Stimulated activated CD4-positive, alpha-beta T cell treated with anti-CD3 and anti-CD28 coated beads, TNF-alpha, amount 100 ng/mL, for 4 hours (primary cell): ENCODE measurements around the gene CT45A10.
"Not testable (repeated sequence)": the region's sequence is repeated elsewhere in the genome, so short reads cannot be mapped to it uniquely, and the experiment has no call there.

Experiments
- DNase-seq, 3 experiments: peaks; one replicate each; pipeline ENCODE4 v3.0.0-alpha.2; 2020; ENCODE audit warnings: low read depth in 3 of 3

Gene CT45A10, protein sequence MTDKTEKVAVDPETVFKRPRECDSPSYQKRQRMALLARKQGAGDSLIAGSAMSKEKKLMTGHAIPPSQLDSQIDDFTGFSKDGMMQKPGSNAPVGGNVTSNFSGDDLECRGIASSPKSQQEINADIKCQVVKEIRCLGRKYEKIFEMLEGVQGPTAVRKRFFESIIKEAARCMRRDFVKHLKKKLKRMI

DNA sequence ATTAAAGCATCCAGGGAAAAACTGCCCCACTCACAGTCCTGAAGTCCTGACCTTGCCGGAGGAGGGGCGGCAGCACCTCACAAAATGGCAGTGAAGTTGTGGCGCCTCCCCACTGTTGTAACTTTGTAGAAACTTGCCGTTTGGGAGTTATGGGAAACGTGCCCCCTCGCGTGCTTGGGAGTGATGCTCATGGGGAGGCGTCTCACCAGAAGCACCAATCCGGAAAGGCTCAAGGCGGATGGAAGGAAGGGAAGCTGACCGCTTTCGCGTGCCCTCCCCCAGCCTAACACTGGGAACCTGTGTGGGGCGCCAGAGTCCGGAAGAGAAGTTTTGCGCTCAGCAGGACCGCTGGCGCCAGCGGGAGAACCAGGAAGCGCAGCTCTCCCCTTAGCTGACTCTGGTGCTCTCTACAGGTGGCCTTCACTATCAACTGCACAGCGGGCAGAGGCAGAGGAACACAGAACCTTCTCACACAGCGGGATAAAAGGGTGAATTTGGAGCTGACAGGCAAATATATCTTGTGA, at the start of gene CT45A10, which contains the start of gene SAGE1:
TSS of gene CT45A10 (minus strand) at position 151 of the 524 bp plus-strand sequence. CDS start 8,100 bp downstream, outside the sequence.
TSS of gene SAGE1 (plus strand) at position 423 of the 524 bp plus-strand sequence. CDS start 2,527 bp downstream, outside the sequence.
- no peak for DNase-seq

DNA sequence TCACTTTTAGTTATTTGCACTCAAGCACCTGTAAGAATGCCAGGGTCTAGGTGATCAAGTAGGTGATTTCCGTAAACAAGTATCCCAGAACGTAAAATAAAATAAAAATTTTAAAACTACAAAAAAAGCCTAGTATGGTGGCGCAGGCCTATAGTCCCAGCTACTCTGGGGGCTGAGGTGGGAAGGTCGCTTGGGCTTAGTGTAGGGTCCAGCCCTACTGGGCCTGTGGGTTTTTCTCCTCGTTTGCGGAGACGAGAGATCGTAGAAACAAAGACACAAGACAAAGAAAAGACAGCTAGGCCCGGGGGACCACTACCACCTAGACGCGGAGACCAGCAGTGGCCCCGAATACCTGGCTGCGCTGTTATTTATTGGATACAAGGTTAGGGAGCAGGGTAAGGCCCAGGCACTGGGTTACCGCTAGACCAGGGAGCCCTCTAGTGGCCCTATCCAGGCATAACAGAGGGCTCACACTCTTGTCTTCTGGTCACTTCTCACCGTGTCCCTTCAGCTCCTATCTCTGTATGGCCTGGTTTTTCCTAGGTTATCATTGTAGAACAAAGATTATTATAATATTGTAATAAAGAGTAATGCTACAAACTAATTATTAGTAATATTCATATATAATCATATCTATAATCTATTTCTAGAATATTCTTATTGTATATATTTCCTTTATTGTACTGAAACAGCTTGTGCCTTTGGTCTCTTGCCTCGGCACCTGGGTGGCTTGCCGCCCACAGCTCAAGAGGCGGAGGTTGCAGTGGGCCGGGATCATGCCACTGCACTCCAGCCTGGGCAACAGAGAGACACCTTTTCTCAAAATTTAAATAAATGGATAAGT, 38.6 kb upstream of the CT45A10 start:
- DNase-seq, result peak; percentile 2 to 5 (median 2)

DNA sequence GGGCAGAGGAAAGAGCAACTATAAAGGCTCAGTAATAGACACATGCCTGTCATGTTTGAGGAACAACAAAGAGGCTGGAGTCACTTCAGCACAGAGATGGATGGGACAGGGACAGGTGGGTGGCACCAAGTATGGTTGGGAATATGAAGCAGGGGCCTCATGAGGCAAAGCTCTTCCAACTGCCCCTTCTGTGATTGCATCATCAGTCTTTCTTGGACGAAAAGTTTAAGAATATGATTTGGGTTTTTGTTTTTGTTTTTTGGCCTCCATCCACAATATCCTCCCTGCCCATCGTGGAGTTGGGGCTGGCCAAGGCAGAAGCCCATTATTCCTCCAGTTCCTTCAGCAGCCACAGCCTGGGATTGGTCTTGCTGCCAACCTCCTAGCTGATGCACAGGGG, 34.7 kb upstream of the CT45A10 start:
- DNase-seq, result no peak

DNA sequence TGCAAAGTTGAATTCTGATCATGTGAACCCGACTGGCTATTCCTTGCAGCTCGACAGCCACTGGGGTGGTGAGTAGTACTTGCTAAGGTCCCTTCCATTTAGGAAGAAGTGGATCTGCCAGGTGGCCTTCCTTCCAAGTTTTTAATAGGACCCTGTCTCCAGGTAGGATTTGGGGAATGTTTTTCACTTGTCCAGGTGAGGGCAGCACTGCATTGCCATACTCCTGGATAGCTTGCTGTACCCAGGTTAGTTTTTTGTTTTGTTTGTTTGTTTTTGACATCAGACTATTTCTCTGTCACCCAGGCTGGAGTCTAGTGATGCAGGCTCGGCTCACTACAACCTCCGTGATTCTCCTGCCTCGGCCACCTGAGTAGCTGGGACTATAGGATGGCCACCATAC, 30.1 kb upstream of the CT45A10 start:
- DNase-seq, result no peak

DNA sequence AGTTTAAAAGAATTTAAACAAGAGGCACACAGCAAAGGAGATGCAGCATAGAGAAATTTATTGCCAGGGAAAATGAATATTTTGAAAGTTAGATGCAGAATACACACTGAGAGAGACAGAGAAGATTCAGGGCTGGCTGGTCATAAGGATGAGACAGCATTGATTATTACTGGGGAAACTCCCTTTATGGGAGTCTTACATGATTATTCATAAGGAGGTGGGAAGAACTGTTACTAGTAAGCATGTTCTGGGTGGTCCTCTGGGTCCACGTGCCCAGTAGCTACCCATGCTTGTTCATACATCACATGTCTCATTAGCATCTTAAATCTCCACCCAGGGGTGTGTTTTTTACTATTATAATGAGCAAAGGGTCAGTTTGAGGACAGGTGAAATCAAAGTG, 27.3 kb upstream of the CT45A10 start:
- DNase-seq, result not testable (repeated sequence)

DNA sequence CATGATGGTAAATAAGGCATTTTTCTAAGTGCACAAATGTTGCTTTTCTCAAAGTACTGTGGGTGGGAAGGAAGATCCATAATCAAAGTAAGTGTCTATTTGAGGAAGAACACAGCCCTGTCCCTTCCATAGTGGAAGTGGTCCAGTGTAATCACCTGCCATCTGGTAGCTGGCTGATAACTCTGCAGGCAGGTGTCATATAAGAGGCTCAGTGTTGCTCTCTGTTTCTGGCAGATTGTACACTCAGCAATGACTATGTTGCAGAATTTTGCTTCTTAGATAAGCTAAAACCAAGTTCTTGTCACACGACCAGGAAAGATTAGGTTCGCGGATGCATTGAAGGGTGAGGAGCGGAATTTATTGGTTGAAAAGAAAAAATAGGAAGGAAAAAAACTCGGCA, 21.2 kb upstream of the CT45A10 start:
- DNase-seq, result no peak

DNA sequence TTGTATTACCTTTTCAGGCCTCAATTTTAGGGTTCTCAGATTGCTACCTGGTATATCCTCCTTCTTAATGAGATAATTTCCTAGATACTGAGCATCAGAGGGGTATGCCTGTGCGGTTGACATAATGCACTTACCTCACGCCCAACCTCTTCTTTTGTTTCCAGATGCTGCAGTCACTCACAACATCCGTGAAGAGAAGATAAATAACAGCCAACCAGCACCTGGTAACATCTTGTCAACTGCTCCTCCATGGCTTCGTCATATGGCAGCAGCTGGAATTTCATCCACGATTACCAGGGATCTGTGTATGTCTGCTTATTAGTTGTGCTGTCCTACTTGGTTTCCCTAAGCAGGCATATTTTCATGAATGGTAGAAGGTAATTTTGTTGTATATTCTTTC, 17.0 kb upstream of the CT45A10 start:
- no peak for DNase-seq

DNA sequence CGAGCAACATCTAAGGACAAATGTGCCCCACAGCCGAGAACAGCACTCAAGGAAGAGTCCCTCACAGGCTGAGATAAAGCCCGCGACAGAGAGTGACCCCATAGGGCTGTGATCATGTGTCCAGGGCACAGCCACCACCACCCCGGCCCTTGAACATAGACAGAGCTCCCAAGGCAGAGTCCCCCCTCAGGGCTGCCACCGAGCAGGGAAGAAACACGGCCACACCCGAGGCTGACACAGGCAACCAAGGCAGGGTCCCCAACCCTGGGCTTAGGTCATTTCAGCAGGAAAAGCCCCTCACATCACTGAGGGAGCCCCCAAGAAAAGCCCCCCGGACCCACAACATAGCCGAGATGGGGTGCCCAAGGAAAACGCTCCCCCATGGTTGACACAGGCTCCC, 463 bp downstream of the CT45A10 start:
- no peak for DNase-seq

DNA sequence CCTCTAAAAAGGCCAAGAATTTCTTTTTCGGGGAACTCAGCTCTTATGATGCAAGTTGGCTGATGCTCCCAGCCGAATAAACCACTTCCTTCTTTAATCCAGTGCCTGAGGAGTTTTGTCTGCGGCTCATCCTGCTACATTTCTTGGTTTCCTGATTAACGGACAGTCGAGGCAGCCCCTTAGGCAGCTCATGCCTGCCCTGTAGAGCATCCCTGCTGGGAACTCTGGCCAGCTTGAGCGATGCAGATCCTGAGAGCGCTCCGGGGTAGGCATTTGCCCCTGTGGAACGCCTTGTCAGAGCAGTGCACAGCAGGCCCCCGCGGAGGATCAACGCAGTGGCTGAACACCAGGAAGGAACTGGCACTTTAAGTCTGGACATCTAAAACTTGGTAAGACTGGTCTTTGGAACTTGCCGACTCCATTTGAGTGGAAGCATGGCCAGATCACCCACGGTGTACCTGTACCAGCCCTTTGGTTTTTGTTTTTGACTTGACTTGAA, 3.1 kb downstream of the CT45A10 start:
- no peak for DNase-seq

DNA sequence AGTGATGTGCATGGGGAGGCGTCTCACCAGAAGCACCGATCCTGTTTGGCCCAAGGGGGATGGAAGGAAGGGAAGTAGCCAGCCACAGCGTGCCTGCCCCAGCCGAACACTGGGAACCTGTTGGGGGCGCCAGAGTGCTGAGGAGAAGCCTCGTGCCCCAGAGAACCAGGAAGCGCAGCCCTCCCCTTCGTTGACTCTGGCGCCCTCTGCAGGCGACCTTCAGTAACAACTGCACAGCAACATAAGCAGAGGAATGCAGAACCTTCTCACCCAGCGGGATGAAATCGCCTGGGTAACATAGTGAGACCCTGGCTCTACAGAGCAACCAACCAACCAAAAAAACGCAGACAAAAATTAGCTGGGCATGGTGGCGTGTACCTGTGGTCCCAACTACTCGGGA, 4.3 kb downstream of the CT45A10 start:
- DNase-seq, result not testable (repeated sequence)

DNA sequence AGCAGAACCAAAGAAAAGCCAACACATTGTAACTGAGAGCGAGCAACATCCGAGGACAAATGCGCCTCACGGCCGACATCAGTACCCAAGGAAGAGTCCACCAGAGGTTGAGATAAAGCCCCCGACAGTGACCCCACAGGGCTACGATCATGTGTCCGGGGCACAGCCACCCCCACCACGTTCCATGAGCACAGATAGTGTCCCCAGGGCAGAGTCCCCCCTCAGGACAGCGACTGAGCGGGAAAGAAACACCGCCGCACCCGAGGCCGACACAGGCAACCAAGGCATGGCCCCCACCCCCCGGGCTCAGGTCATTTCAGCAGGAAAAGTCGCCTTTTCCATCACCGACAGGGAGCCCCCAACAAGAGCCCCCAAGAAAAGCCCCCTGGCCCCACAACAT, 5.0 kb downstream of the CT45A10 start:
- DNase-seq, result not testable (repeated sequence)

DNA sequence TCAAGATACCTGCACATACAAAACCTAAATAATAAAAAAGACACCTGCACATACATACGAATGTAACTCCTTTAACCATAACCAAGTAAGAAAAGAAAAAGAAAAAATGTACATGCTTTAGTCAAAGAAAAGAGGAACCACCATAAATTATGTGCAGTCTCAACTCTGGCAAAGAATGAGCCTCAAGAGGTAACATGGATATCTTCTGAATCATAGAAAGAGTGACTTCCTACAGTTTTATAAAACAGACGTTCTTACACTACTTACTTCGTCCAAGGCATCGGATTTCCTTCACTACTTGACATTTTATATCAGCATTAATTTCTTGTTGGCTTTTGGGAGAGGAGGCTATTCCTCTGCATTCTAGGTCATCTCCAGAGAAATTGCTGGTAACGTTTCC, 10.5 kb downstream of the CT45A10 start:
- DNase-seq, result not testable (repeated sequence)

DNA sequence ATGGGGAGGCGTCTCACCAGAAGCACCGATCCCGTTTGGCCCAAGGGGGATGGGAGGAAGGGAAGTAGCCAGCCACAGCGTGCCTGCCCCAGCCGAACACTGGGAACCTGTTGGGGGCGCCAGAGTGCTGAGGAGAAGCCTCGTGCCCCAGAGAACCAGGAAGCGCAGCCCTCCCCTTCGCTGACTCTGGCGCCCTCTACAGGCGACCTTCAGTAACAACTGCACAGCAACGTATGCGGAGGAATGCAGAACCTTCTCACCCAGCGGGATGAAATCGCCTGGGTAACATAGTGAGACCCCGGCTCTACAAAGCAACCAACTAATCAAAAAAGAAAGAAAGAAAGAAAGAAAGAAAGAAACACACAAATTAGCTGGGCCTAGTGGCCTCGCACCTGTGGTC, 21.5 kb downstream of the CT45A10 start, which contains the start of gene CT45A9:
TSS of gene CT45A9 (minus strand) at position 101 of the 400 bp plus-strand sequence. CDS start 3,751 bp downstream, outside the sequence.
- not testable (repeated sequence) for DNase-seq

DNA sequence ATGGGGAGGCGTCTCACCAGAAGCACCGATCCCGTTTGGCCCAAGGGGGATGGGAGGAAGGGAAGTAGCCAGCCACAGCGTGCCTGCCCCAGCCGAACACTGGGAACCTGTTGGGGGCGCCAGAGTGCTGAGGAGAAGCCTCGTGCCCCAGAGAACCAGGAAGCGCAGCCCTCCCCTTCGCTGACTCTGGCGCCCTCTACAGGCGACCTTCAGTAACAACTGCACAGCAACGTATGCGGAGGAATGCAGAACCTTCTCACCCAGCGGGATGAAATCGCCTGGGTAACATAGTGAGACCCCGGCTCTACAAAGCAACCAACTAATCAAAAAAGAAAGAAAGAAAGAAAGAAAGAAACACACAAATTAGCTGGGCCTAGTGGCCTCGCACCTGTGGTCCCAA, 38.8 kb downstream of the CT45A10 start, which contains the start of gene CT45A8:
TSS of gene CT45A8 (minus strand) at position 101 of the 400 bp plus-strand sequence. CDS start 3,755 bp downstream, outside the sequence.
- not testable (repeated sequence) for DNase-seq

DNA sequence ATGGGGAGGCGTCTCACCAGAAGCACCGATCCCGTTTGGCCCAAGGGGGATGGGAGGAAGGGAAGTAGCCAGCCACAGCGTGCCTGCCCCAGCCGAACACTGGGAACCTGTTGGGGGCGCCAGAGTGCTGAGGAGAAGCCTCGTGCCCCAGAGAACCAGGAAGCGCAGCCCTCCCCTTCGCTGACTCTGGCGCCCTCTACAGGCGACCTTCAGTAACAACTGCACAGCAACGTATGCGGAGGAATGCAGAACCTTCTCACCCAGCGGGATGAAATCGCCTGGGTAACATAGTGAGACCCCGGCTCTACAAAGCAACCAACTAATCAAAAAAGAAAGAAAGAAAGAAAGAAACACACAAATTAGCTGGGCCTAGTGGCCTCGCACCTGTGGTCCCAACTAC, 56.1 kb downstream of the CT45A10 start, which contains the start of gene CT45A7:
TSS of gene CT45A7 (minus strand) at position 101 of the 400 bp plus-strand sequence. CDS start 3,747 bp downstream, outside the sequence.
- DNase-seq, result not testable (repeated sequence)
